ENCODE measurements around the gene LRP1-AS.

GRCh38 chr12:57107456-57108155 lies 39.8 kb downstream of the LRP1-AS start:
- no peak for TF ChIP-seq CREB1 (CRISPR knock-in tag; IDR thresholded peaks at IDR 0.05)
- no peak for TF ChIP-seq ZNF121 (CRISPR knock-in tag; IDR thresholded peaks at IDR 0.05)
- no peak for TF ChIP-seq CTCF (IDR thresholded peaks at IDR 0.05)
- no peak for TF ChIP-seq MLX (CRISPR knock-in tag; IDR thresholded peaks at IDR 0.05)

Data from WTC11 (cell line).